ENCODE data around the gene SDHA.

The SDHA gene

GRCh38 chr5:217494-218456 is at the start of gene SDHA, which contains the start of gene CCDC127:
Gene SDHA (plus strand): TSS chr5:218320. CDS start chr5:218356, 36 bp downstream.
Gene CCDC127 (minus strand): TSS chr5:218153. CDS start chr5:216849, 1,304 bp downstream.
- peak; percentile 96 for DNase-seq (ENCODE audit: extremely low spot score, insufficient read length, low read depth)
- FAIRE-seq, result peak; percentile 55

GRCh38 chr5:169071-169727 is 48.9 kb upstream of the SDHA start:
- FAIRE-seq, result no peak
- DNase-seq (ENCODE audit: extremely low spot score, insufficient read length, low read depth), result no peak

GRCh38 chr5:169728-170094 is 48.4 kb upstream of the SDHA start:
- DNase-seq (ENCODE audit: extremely low spot score, insufficient read length, low read depth) (no peak), FAIRE-seq (no peak)

- no peak for FAIRE-seq
- no peak for DNase-seq (ENCODE audit: extremely low spot score, insufficient read length, low read depth)
These were observed 46.9 kb upstream of the SDHA start for GRCh38 chr5:170971-171800.

- no peak for FAIRE-seq
These were observed 46.3 kb upstream of the SDHA start for GRCh38 chr5:171801-172331.

GRCh38 chr5:172421-172820 is 45.7 kb upstream of the SDHA start:
- FAIRE-seq, result no peak
- no peak for DNase-seq (ENCODE audit: extremely low spot score, insufficient read length, low read depth)

More at GRCh38 chr5:171801-172331, 46.3 kb upstream of the SDHA start:
- no peak for DNase-seq (ENCODE audit: extremely low spot score, insufficient read length, low read depth)

GRCh38 chr5:172841-173251 is 45.3 kb upstream of the SDHA start:
- FAIRE-seq (no peak), DNase-seq (ENCODE audit: extremely low spot score, insufficient read length, low read depth) (no peak)

- DNase-seq (ENCODE audit: extremely low spot score, insufficient read length, low read depth) (no peak), FAIRE-seq (no peak)
These were observed 44.5 kb upstream of the SDHA start for GRCh38 chr5:173392-174290.

- no peak for FAIRE-seq
- DNase-seq (ENCODE audit: extremely low spot score, insufficient read length, low read depth), result no peak
These were observed 43.9 kb upstream of the SDHA start for GRCh38 chr5:174291-174600.

GRCh38 chr5:174876-175465 is 43.1 kb upstream of the SDHA start:
- FAIRE-seq (no peak), DNase-seq (ENCODE audit: extremely low spot score, insufficient read length, low read depth) (no peak)

- DNase-seq (ENCODE audit: extremely low spot score, insufficient read length, low read depth), result no peak
- no peak for FAIRE-seq
These were observed 41.8 kb upstream of the SDHA start for GRCh38 chr5:176296-176823.

GRCh38 chr5:178110-178509 is 40.0 kb upstream of the SDHA start:
- DNase-seq (ENCODE audit: extremely low spot score, insufficient read length, low read depth) (no peak), FAIRE-seq (no peak)

- DNase-seq (ENCODE audit: extremely low spot score, insufficient read length, low read depth) (no peak), FAIRE-seq (no peak)
These were observed 38.7 kb upstream of the SDHA start for GRCh38 chr5:179401-179800.

GRCh38 chr5:180286-180918 is 37.7 kb upstream of the SDHA start:
- no peak for FAIRE-seq

GRCh38 chr5:181160-181559 is 37.0 kb upstream of the SDHA start:
- no peak for DNase-seq (ENCODE audit: extremely low spot score, insufficient read length, low read depth)
- no peak for FAIRE-seq

More at GRCh38 chr5:180286-180918, 37.7 kb upstream of the SDHA start:
- no peak for DNase-seq (ENCODE audit: extremely low spot score, insufficient read length, low read depth)

GRCh38 chr5:181566-181965 is 36.6 kb upstream of the SDHA start:
- FAIRE-seq (no peak), DNase-seq (ENCODE audit: extremely low spot score, insufficient read length, low read depth) (no peak)

GRCh38 chr5:182126-182525 is 36.0 kb upstream of the SDHA start:
- no peak for FAIRE-seq
- no peak for DNase-seq (ENCODE audit: extremely low spot score, insufficient read length, low read depth)

- no peak for FAIRE-seq
- no peak for DNase-seq (ENCODE audit: extremely low spot score, insufficient read length, low read depth)
These were observed 33.6 kb upstream of the SDHA start for GRCh38 chr5:184471-184870.
